ENCODE data around the gene THADA.

The THADA gene

GRCh38 chr2:43473767-43474166, 122.1 kb downstream of the THADA start:
- H3K4me2 ChIP-seq (ENCODE audit: low read length) = no peak overlapping the region
- H3F3A ChIP-seq (ENCODE audit: control insufficient read depth, insufficient read depth) = no peaks in the 10 kb centered on the region
- no peaks in the 10 kb centered on the region for H3K9me3 ChIP-seq (ENCODE audit: control insufficient read depth, insufficient read depth, low read length)
- H3K4me1 ChIP-seq (ENCODE audit: control insufficient read depth, low read length) = no peaks in the 10 kb centered on the region
- H4K20me1 ChIP-seq (ENCODE audit: control insufficient read depth, insufficient read depth, low read depth, low read length) = no peaks in the 10 kb centered on the region; the same call in 1 of the 2 replicates
- H3K36me3 ChIP-seq (ENCODE audit: control insufficient read depth, low read length) = peaks cover 6% of the 10 kb centered on the region; the same call in 1 of the 2 replicates
- no peak overlapping the region for H3K27ac ChIP-seq (ENCODE audit: low read depth, low read length)
- no peaks in the 10 kb centered on the region for H3K27me3 ChIP-seq (ENCODE audit: control insufficient read depth, low read length)
- H3K4me3 ChIP-seq (ENCODE audit: low read length) = no peak overlapping the region
- no peak for TF ChIP-seq CTCF (IDR thresholded peaks at IDR 0.05; ENCODE audit: low read depth, low read length, poor library complexity, severe bottlenecking)
- TF ChIP-seq EZH2phosphoT487 (IDR thresholded peaks at IDR 0.05; ENCODE audit: borderline replicate concordance, low read length) = no peak
- H3K79me2 ChIP-seq (ENCODE audit: control insufficient read depth, low read length) = no peaks in the 10 kb centered on the region
- H3K9me2 ChIP-seq (replicated peaks; ENCODE audit: control insufficient read depth, low read length) = no peaks in the 10 kb centered on the region

GRCh38 chr2:43472527-43473194, 123.2 kb downstream of the THADA start:
- TF ChIP-seq EZH2phosphoT487 (IDR thresholded peaks at IDR 0.05; ENCODE audit: borderline replicate concordance, low read length) (no peak), CTCF (IDR thresholded peaks at IDR 0.05; ENCODE audit: low read depth, low read length, poor library complexity, severe bottlenecking) (no peak)
- Histone ChIP-seq H4K20me1 (ENCODE audit: control insufficient read depth, insufficient read depth, low read depth, low read length) (no peaks in the 10 kb centered on the region; the same call in 1 of the 2 replicates), H3K4me3 (ENCODE audit: low read length) (no peak overlapping the region), H3K27me3 (ENCODE audit: control insufficient read depth, low read length) (no peaks in the 10 kb centered on the region), H3K4me1 (ENCODE audit: control insufficient read depth, low read length) (no peaks in the 10 kb centered on the region), H3K79me2 (ENCODE audit: control insufficient read depth, low read length) (no peaks in the 10 kb centered on the region), H3F3A (ENCODE audit: control insufficient read depth, insufficient read depth) (no peaks in the 10 kb centered on the region), H3K9me3 (ENCODE audit: control insufficient read depth, insufficient read depth, low read length) (no peaks in the 10 kb centered on the region), H3K27ac (ENCODE audit: low read depth, low read length) (no peak overlapping the region), H3K4me2 (ENCODE audit: low read length) (no peak overlapping the region), H3K9me2 (replicated peaks; ENCODE audit: control insufficient read depth, low read length) (no peaks in the 10 kb centered on the region), H3K36me3 (ENCODE audit: control insufficient read depth, low read length) (peaks cover 6% of the 10 kb centered on the region; the same call in 1 of the 2 replicates)

- H3K4me3 ChIP-seq (ENCODE audit: low read length) = no peak overlapping the region
- peaks cover 6% of the 10 kb centered on the region; the same call in 1 of the 2 replicates for H3K36me3 ChIP-seq (ENCODE audit: control insufficient read depth, low read length)
- H3K27ac ChIP-seq (ENCODE audit: low read depth, low read length) = no peak overlapping the region
- no peak for TF ChIP-seq CTCF (IDR thresholded peaks at IDR 0.05; ENCODE audit: low read depth, low read length, poor library complexity, severe bottlenecking)
- TF ChIP-seq EZH2phosphoT487 (IDR thresholded peaks at IDR 0.05; ENCODE audit: borderline replicate concordance, low read length) = no peak
- no peaks in the 10 kb centered on the region for H3K79me2 ChIP-seq (ENCODE audit: control insufficient read depth, low read length)
- H3K27me3 ChIP-seq (ENCODE audit: control insufficient read depth, low read length) = no peaks in the 10 kb centered on the region
- no peaks in the 10 kb centered on the region for H3F3A ChIP-seq (ENCODE audit: control insufficient read depth, insufficient read depth)
- no peaks in the 10 kb centered on the region; the same call in 1 of the 2 replicates for H4K20me1 ChIP-seq (ENCODE audit: control insufficient read depth, insufficient read depth, low read depth, low read length)
- H3K9me2 ChIP-seq (replicated peaks; ENCODE audit: control insufficient read depth, low read length) = no peaks in the 10 kb centered on the region
- H3K9me3 ChIP-seq (ENCODE audit: control insufficient read depth, insufficient read depth, low read length) = no peaks in the 10 kb centered on the region
- no peak overlapping the region for H3K4me2 ChIP-seq (ENCODE audit: low read length)
- H3K4me1 ChIP-seq (ENCODE audit: control insufficient read depth, low read length) = no peaks in the 10 kb centered on the region
Measured at GRCh38 chr2:43469713-43470112, 126.1 kb downstream of the THADA start.

All from DOHH2 (cell line).